ENCODE data around the gene STAT3. TPM values are rescaled to one million over a fixed set of nuclear protein-coding genes. Genes with fewer than 3 reads are reported as not detected.
"Not testable (repeated sequence)": the region's sequence is repeated elsewhere in the genome, so short reads cannot be mapped to it uniquely, and the experiment has no call there.

Gene STAT3
- total RNA-seq, 1 experiment from 2014 or later = 115 TPM

GRCh38 chr17:42322382-42323267, 65.6 kb downstream of the STAT3 start:
- CTCF ChIA-PET = interaction anchor here (0.7 to 2.4 kb wide), 20 partner anchors 8 to 303 kb away, joined by 3 to 13 read pairs (median 4); partner anchors contain the start of genes CAVIN1 and STAT3
- peak; percentile 93 for DNase-seq (ENCODE audit: unreplicated experiment)
- Mint-ChIP-seq H3K4me3 (ENCODE audit: unreplicated experiment) (no peak overlapping the region), H3K36me3 (ENCODE audit: insufficient read depth, unreplicated experiment) (peaks cover 98% of the 10 kb centered on the region), H3K4me1 (ENCODE audit: insufficient read depth, unreplicated experiment) (peaks cover 11% of the 10 kb centered on the region), H3K9me3 (ENCODE audit: unreplicated experiment) (no peaks in the 10 kb centered on the region), H3K27ac (ENCODE audit: low read depth, unreplicated experiment) (peak overlapping the region; percentile 46), H3K27me3 (ENCODE audit: insufficient read depth, unreplicated experiment) (no peaks in the 10 kb centered on the region)
- TF ChIP-seq CTCF (IDR thresholded peaks at IDR 0.05; ENCODE audit: unreplicated experiment) = peak; percentile 99
- BruUV-seq (replicated peaks) = no TSS peak
- intact Hi-C loops (cut with micrococcal nuclease) = loop anchor here (1.0 to 5.0 kb wide), 6 partner anchors 65 to 205 kb away; partner anchors contain the start of genes CAVIN1 and STAT3
- POLR2A ChIA-PET = interaction anchor here (0.7 to 3.0 kb wide), 11 partner anchors 8 to 214 kb away, joined by 3 to 13 read pairs (median 3); partner anchors contain the start of genes CAVIN1 and NAGLU

GRCh38 chr17:42321555-42321954, 66.7 kb downstream of the STAT3 start:
- Mint-ChIP-seq H3K9me3 (ENCODE audit: unreplicated experiment) (no peaks in the 10 kb centered on the region), H3K4me1 (ENCODE audit: insufficient read depth, unreplicated experiment) (peaks cover 11% of the 10 kb centered on the region), H3K4me3 (ENCODE audit: unreplicated experiment) (no peak overlapping the region), H3K27me3 (ENCODE audit: insufficient read depth, unreplicated experiment) (no peaks in the 10 kb centered on the region), H3K27ac (ENCODE audit: low read depth, unreplicated experiment) (no peak overlapping the region), H3K36me3 (ENCODE audit: insufficient read depth, unreplicated experiment) (peaks cover 98% of the 10 kb centered on the region)
- no TSS peak for BruUV-seq (replicated peaks)
- POLR2A ChIA-PET = interaction anchor here (0.6 to 1.4 kb wide), 4 partner anchors 46 to 205 kb away, joined by 3 to 4 read pairs (median 3); partner anchors contain the start of gene CAVIN1
- DNase-seq (ENCODE audit: unreplicated experiment) = no peak
- CTCF ChIA-PET = interaction anchor here (0.6 to 2.4 kb wide), 13 partner anchors 9 to 210 kb away, joined by 3 to 13 read pairs (median 5); partner anchors contain the start of gene CAVIN1
- TF ChIP-seq CTCF (IDR thresholded peaks at IDR 0.05; ENCODE audit: unreplicated experiment) = no peak
- intact Hi-C loops (cut with micrococcal nuclease) = loop anchor here (5.0 kb wide), 2 partner anchors 66 to 101 kb away; partner anchors contain the start of genes CAVIN1 and STAT3

GRCh38 chr17:42317967-42318366, 70.3 kb downstream of the STAT3 start:
- intact Hi-C loops (cut with micrococcal nuclease); H3K4me1 Mint-ChIP-seq (ENCODE audit: insufficient read depth, unreplicated experiment); H3K4me3 Mint-ChIP-seq (ENCODE audit: unreplicated experiment); H3K9me3 Mint-ChIP-seq (ENCODE audit: unreplicated experiment); H3K27ac Mint-ChIP-seq (ENCODE audit: low read depth, unreplicated experiment); BruUV-seq (replicated peaks); DNase-seq (ENCODE audit: unreplicated experiment); H3K27me3 Mint-ChIP-seq (ENCODE audit: insufficient read depth, unreplicated experiment): not testable (repeated sequence)
- CTCF ChIA-PET = interaction anchor here (0.6 to 2.0 kb wide), 4 partner anchors 10 to 209 kb away, joined by 3 to 8 read pairs (median 4); no protein-coding TSS in a partner anchor
- POLR2A ChIA-PET = interaction anchor here (0.6 to 1.0 kb wide), 2 partner anchors 11 to 103 kb away, joined by 3 to 4 read pairs; no protein-coding TSS in a partner anchor
- peaks cover 95% of the 10 kb centered on the region for H3K36me3 Mint-ChIP-seq (ENCODE audit: insufficient read depth, unreplicated experiment)

GRCh38 chr17:42317266-42317845, 70.9 kb downstream of the STAT3 start:
- TF ChIP-seq CTCF (IDR thresholded peaks at IDR 0.05; ENCODE audit: unreplicated experiment) = no peak
- H3K4me1 Mint-ChIP-seq (ENCODE audit: insufficient read depth, unreplicated experiment) = no peaks in the 10 kb centered on the region
- H3K4me3 Mint-ChIP-seq (ENCODE audit: unreplicated experiment) = no peak overlapping the region
- DNase-seq (ENCODE audit: unreplicated experiment) = no peak
- CTCF ChIA-PET = interaction anchor here (0.6 to 2.0 kb wide), 6 partner anchors 8 to 210 kb away, joined by 3 to 8 read pairs (median 5); no protein-coding TSS in a partner anchor
- no peaks in the 10 kb centered on the region for H3K27me3 Mint-ChIP-seq (ENCODE audit: insufficient read depth, unreplicated experiment)
- H3K36me3 Mint-ChIP-seq (ENCODE audit: insufficient read depth, unreplicated experiment) = peaks cover 95% of the 10 kb centered on the region
- H3K27ac Mint-ChIP-seq (ENCODE audit: low read depth, unreplicated experiment) = no peak overlapping the region
- POLR2A ChIA-PET = interaction anchor here (0.6 to 1.1 kb wide), 2 partner anchors 71 to 104 kb away, joined by 3 to 6 read pairs; partner anchors contain the start of gene STAT3
- intact Hi-C loops (cut with micrococcal nuclease) = no loop called here
- BruUV-seq (replicated peaks) = no TSS peak
- H3K9me3 Mint-ChIP-seq (ENCODE audit: unreplicated experiment) = no peaks in the 10 kb centered on the region

Measured in MCF 10A (cell line).